Mucosa of rectum (tissue), 2 donors: ENCODE data around the gene GGN.
A peak's percentile ranks its signal among the peaks of the same experiment; 100 is the strongest.
"Not testable (repeated sequence)": the region's sequence is repeated elsewhere in the genome, so short reads cannot be mapped to it uniquely, and the experiment has no call there.

Experiments
- H3K27ac ChIP-seq, 2 donors: one replicate each; pipeline ENCODE4 v1.7.0; 2013; ENCODE audit warnings: inconsistent platforms in 2 of 2, low read depth in 2 of 2, low read length in 2 of 2
- H3K27me3 ChIP-seq, 2 donors: one replicate each; pipeline ENCODE4 v1.7.0; 2013; ENCODE audit warnings: low read length in 2 of 2; ENCODE audit not compliant: control insufficient read depth in 2 of 2, insufficient read depth in 2 of 2
- H3K36me3 ChIP-seq, 2 donors: one replicate each; pipeline ENCODE4 v1.7.0; 2013; ENCODE audit warnings: low read length in 2 of 2; ENCODE audit not compliant: control insufficient read depth in 2 of 2, insufficient read depth in 2 of 2
- H3K4me1 ChIP-seq, 2 donors: one replicate each; pipeline ENCODE4 v1.7.0; 2013; ENCODE audit warnings: low read length in 2 of 2, mild to moderate bottlenecking in 1 of 2; ENCODE audit not compliant: control insufficient read depth in 2 of 2, insufficient read depth in 2 of 2
- H3K4me3 ChIP-seq, 2 donors: one replicate each; pipeline ENCODE4 v1.7.0; 2013; ENCODE audit warnings: low read length in 2 of 2
- H3K9ac ChIP-seq, 2 donors: one replicate each; pipeline ENCODE4 v1.7.0; 2013; ENCODE audit warnings: low read length in 2 of 2, low read depth in 1 of 2, mild to moderate bottlenecking in 1 of 2
- H3K9me3 ChIP-seq, 2 donors: one replicate each; pipeline ENCODE4 v1.7.0; 2013; ENCODE audit warnings: low read length in 2 of 2; ENCODE audit not compliant: control insufficient read depth in 2 of 2
- donor health status: healthy.
- donor health status: Normal muscosa, but diverticular disease.

The GGN gene

GRCh38 chr19:38358071-38358470, 29.8 kb downstream of the GGN start:
- H3K9ac ChIP-seq: no peak overlapping the region
- no peaks in the 10 kb centered on the region for H3K36me3 ChIP-seq
- H3K27me3 ChIP-seq: peaks cover 26 to 30% of the 10 kb centered on the region in 2 donors
- no peaks in the 10 kb centered on the region for H3K9me3 ChIP-seq
- peaks cover 9 to 10% of the 10 kb centered on the region in 2 donors for H3K4me1 ChIP-seq
- H3K4me3 ChIP-seq: no peak overlapping the region
- H3K27ac ChIP-seq: no peak overlapping the region

- no peak overlapping the region for H3K4me3 ChIP-seq
- H3K9ac ChIP-seq: no peak overlapping the region
- H3K27ac ChIP-seq: no peak overlapping the region
- H3K27me3 ChIP-seq: peaks cover 25 to 26% of the 10 kb centered on the region in 2 donors
- no peaks in the 10 kb centered on the region for H3K9me3 ChIP-seq
- H3K4me1 ChIP-seq: no peaks in the 10 kb centered on the region
- no peaks in the 10 kb centered on the region for H3K36me3 ChIP-seq
These were observed 31.8 kb downstream of the GGN start for GRCh38 chr19:38355728-38356725.

GRCh38 chr19:38352611-38353010, 35.2 kb downstream of the GGN start:
- H3K27me3 ChIP-seq: peaks cover 4 to 9% of the 10 kb centered on the region in 2 donors
- no peaks in the 10 kb centered on the region for H3K36me3 ChIP-seq
- H3K4me3 ChIP-seq: no peak overlapping the region
- H3K27ac ChIP-seq: no peak overlapping the region
- H3K4me1 ChIP-seq: no peaks in the 10 kb centered on the region
- no peak overlapping the region for H3K9ac ChIP-seq
- H3K9me3 ChIP-seq: no peaks in the 10 kb centered on the region

- Histone ChIP-seq H3K27me3 (peaks cover 4 to 9% of the 10 kb centered on the region in 2 donors), H3K9ac (no peak overlapping the region), H3K4me3 (no peak overlapping the region), H3K36me3 (no peaks in the 10 kb centered on the region), H3K4me1 (no peaks in the 10 kb centered on the region), H3K9me3 (no peaks in the 10 kb centered on the region), H3K27ac (no peak overlapping the region)
These were observed 35.9 kb downstream of the GGN start for GRCh38 chr19:38351865-38352395.

- Histone ChIP-seq H3K27ac (no peak overlapping the region), H3K36me3 (no peaks in the 10 kb centered on the region), H3K27me3 (peaks cover 4 to 9% of the 10 kb centered on the region in 2 donors), H3K4me1 (no peaks in the 10 kb centered on the region), H3K4me3 (no peak overlapping the region), H3K9ac (no peak overlapping the region), H3K9me3 (no peaks in the 10 kb centered on the region)
These were observed 37.0 kb downstream of the GGN start for GRCh38 chr19:38350883-38351282.

- H3K4me1 ChIP-seq: no peaks in the 10 kb centered on the region
- H3K9ac ChIP-seq: no peak overlapping the region
- H3K9me3 ChIP-seq: no peaks in the 10 kb centered on the region
- no peak overlapping the region for H3K27ac ChIP-seq
- H3K36me3 ChIP-seq: peaks cover 0 to 10% of the 10 kb centered on the region in 2 donors
- no peaks in the 10 kb centered on the region for H3K27me3 ChIP-seq
- H3K4me3 ChIP-seq: no peak overlapping the region
These were observed 41.0 kb downstream of the GGN start for GRCh38 chr19:38346837-38347236.

- Histone ChIP-seq H3K4me3 (no peak overlapping the region), H3K36me3 (peaks cover 0 to 14% of the 10 kb centered on the region in 2 donors), H3K9ac (no peak overlapping the region), H3K9me3 (no peaks in the 10 kb centered on the region), H3K27ac (no peak overlapping the region), H3K4me1 (peaks cover 6% of the 10 kb centered on the region in 2 donors), H3K27me3 (no peaks in the 10 kb centered on the region)
These were observed 46.9 kb downstream of the GGN start for GRCh38 chr19:38340927-38341326.

GRCh38 chr19:38339011-38339410, 48.8 kb downstream of the GGN start:
- not testable (repeated sequence) for H3K27me3 ChIP-seq, H3K9me3 ChIP-seq, H3K27ac ChIP-seq, H3K9ac ChIP-seq, H3K4me1 ChIP-seq, H3K4me3 ChIP-seq, H3K36me3 ChIP-seq

GRCh38 chr19:38337360-38337653, 50.5 kb downstream of the GGN start:
- H3K4me3 ChIP-seq: peak overlapping the region; percentile 87 to 93
- H3K36me3 ChIP-seq: peaks cover 0 to 4% of the 10 kb centered on the region in 2 donors
- H3K9me3 ChIP-seq: no peaks in the 10 kb centered on the region
- peak overlapping the region; percentile 59 to 99 for H3K27ac ChIP-seq
- peaks cover 6 to 8% of the 10 kb centered on the region in 2 donors for H3K4me1 ChIP-seq
- peak overlapping the region; percentile 24 to 64 for H3K9ac ChIP-seq
- no peaks in the 10 kb centered on the region for H3K27me3 ChIP-seq

GRCh38 chr19:38336638-38337359, 51.0 kb downstream of the GGN start:
- H3K9me3 ChIP-seq: no peaks in the 10 kb centered on the region
- H3K4me3 ChIP-seq: peak overlapping the region; percentile 87 to 93
- peak overlapping the region; percentile 77 to 94 for H3K9ac ChIP-seq

More at GRCh38 chr19:38336638-38337359, 51.0 kb downstream of the GGN start:
- H3K36me3 ChIP-seq: peaks cover 0 to 4% of the 10 kb centered on the region in 2 donors
- peaks cover 6 to 8% of the 10 kb centered on the region in 2 donors for H3K4me1 ChIP-seq
- no peaks in the 10 kb centered on the region for H3K27me3 ChIP-seq
- peak overlapping the region; percentile 98 to 99 for H3K27ac ChIP-seq
